HUES48 (cell line): ENCODE results near the gene KNSTRN.

Experiments
- H3K27ac ChIP-seq: one replicate; pipeline ENCODE4 v1.7.0; 2013; ENCODE audit warnings: low read depth, low read length, inconsistent platforms
- H3K27me3 ChIP-seq: 2 replicates; pipeline ENCODE4 v1.6.1; 2013; ENCODE audit warnings: mild to moderate bottlenecking, low read length; ENCODE audit not compliant: control insufficient read depth, insufficient read depth
- H3K36me3 ChIP-seq: 2 replicates; pipeline ENCODE4 v1.6.1; 2013; ENCODE audit warnings: low read length; ENCODE audit not compliant: control insufficient read depth, insufficient read depth
- H3K4me1 ChIP-seq: 2 replicates; pipeline ENCODE4 v1.6.1; 2013; ENCODE audit warnings: mild to moderate bottlenecking, low read length; ENCODE audit not compliant: control insufficient read depth, insufficient read depth
- H3K4me3 ChIP-seq: 2 replicates; pipeline ENCODE4 v1.5.1; 2013; ENCODE audit warnings: mild to moderate bottlenecking, low read depth, low read length
- H3K9ac ChIP-seq: 2 replicates; pipeline ENCODE4 v1.6.1; 2013; ENCODE audit warnings: mild to moderate bottlenecking, low read depth, low read length, moderate library complexity
- H3K9me3 ChIP-seq: 2 replicates; pipeline ENCODE4 v1.6.1; 2013; ENCODE audit warnings: low read length; ENCODE audit not compliant: control insufficient read depth, insufficient read depth

Gene KNSTRN

DNA sequence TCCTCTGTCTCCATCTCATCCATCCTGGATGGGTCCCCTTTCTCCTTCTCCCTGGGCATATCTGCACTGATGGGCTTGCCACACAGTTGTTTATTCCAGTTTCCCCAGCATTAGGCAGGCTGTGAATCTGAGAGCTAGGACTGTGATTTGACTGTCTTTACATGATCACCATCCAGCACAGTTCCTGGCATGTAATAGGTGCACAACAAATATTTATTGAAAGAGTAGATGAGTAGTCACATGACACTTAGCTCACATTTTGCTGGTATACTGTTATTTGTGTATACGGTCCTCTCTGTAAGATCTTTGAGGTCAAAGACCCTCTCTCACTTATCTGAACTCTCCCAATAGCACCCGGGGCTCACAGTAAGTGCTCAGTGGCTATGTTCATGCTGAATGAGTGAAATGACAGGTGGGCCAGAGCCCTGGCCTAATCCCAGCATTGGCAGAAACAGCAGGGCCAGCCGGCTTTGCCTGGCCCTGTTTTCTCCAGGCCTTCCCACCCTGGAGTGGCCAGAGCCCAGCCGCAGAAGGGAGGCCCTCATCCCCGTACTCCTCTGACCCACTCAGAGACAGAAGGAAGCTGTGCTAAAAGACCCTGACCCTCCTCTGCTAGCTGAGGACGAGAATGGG, 42.1 kb downstream of the KNSTRN start:
- peaks cover 14% of the 10 kb centered on the region for H3K4me1 ChIP-seq
- H3K27me3 ChIP-seq, result peaks cover 8% of the 10 kb centered on the region; the same call in 1 of the 2 replicates
- no peak overlapping the region for H3K4me3 ChIP-seq
- no peak overlapping the region for H3K27ac ChIP-seq
- H3K36me3 ChIP-seq, result no peaks in the 10 kb centered on the region
- H3K9ac ChIP-seq, result no peak overlapping the region
- H3K9me3 ChIP-seq, result no peaks in the 10 kb centered on the region

DNA sequence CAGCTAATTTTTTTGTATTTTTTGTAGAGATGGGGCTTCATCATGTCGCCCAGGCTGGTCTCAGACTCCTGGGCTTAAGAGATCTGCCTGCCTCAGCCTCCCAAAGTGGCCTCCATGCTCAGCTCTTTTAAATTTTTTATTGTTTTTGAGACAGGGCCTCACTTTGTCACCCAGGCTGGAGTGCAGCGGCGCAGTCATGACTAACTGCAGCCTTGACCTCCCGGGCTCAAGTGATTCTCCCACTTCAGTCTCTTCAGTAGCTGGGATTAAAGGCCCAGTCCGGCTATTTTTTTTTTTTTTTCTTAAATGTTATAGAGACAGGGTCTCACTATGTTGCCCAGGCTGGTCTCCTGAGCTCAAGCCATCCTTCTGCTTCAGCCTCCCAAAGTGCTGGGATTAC, 43.2 kb downstream of the KNSTRN start:
- no peaks in the 10 kb centered on the region for H3K36me3 ChIP-seq
- no peak overlapping the region for H3K4me3 ChIP-seq
- H3K9me3 ChIP-seq, result no peaks in the 10 kb centered on the region
- peaks cover 24% of the 10 kb centered on the region for H3K4me1 ChIP-seq
- no peak overlapping the region for H3K9ac ChIP-seq
- peaks cover 8% of the 10 kb centered on the region for H3K27me3 ChIP-seq
- no peak overlapping the region for H3K27ac ChIP-seq

DNA sequence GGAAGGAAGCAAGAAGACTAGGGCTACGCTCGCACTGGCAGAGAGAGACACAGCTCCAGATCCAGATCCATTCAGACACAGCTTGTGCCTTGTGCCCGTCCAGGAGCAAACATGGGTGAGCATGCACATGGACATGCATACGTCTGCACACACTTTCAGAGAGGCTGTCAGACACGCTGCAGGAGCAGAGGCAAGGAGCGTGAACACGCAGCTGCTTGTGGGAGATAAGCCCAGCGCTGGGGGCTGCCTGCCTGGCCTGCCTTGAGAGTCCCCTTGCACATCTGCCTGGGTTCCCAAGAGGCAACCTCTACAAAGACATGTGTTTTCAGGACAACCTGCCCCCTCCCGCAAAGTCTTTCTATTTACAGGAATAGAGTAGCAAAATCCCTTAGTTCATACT, 44.7 kb downstream of the KNSTRN start:
- peaks cover 1% of the 10 kb centered on the region; the same call in 1 of the 2 replicates for H3K27me3 ChIP-seq
- no peaks in the 10 kb centered on the region for H3K9me3 ChIP-seq
- no peak overlapping the region for H3K27ac ChIP-seq
- no peaks in the 10 kb centered on the region for H3K36me3 ChIP-seq
- H3K4me1 ChIP-seq, result peaks cover 17% of the 10 kb centered on the region
- H3K9ac ChIP-seq, result no peak overlapping the region
- H3K4me3 ChIP-seq, result no peak overlapping the region

DNA sequence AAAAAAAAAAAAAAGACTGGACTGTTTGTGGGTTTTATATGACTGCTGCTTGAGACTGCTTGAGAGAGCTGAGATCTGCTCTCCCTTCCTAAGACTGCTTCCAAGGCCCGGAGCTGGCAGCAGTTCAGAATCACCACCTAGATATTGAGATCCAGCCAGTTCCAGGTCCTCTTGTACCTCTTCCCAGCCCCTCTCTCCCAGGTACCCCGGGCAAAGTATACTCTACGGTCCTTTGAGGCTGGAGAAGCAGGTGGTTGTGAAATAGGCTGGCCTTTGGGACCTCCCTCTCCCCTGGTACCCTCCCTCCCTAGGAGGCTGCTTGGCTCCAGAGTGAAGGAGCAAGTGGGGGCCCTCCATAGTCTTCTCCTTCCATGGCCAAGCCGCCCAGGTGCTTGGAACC, 45.7 kb downstream of the KNSTRN start:
- H3K27me3 ChIP-seq, result peaks cover 10% of the 10 kb centered on the region
- H3K4me3 ChIP-seq, result no peak overlapping the region
- H3K9ac ChIP-seq, result no peak overlapping the region
- no peaks in the 10 kb centered on the region for H3K36me3 ChIP-seq
- no peaks in the 10 kb centered on the region for H3K9me3 ChIP-seq
- H3K4me1 ChIP-seq, result peaks cover 17% of the 10 kb centered on the region
- H3K27ac ChIP-seq, result no peak overlapping the region

DNA sequence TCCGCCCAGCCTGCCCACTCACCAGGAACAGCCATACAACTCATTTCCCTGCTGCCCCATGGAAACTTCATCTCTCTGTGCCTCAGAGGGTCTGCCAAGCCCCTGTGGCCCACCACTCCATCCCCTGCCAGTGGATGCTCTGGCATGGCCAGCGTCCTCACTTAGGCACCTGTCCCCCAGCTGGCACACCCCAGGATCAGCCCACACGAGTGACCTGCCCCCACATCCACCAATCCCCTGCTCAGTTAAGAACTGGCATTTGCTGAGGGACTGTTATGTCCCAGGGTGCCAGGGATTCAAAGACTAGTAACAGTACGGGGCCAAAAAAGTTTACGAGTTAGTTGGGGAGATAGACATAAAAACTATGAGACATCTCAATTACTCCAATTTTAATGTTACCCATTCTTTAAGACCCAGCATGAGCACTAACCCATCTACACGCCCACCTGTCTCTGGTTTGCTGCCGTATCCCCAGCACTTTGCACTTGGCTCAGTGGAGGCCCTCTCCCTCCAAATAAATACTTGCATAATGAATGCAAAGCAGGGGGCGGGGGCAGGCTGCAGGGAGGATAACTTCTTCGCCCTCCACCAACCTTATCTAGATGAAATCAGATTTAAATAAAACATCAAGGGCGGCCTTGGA, 46.7 kb downstream of the KNSTRN start:
- H3K4me1 ChIP-seq, result peaks cover 17% of the 10 kb centered on the region

DNA sequence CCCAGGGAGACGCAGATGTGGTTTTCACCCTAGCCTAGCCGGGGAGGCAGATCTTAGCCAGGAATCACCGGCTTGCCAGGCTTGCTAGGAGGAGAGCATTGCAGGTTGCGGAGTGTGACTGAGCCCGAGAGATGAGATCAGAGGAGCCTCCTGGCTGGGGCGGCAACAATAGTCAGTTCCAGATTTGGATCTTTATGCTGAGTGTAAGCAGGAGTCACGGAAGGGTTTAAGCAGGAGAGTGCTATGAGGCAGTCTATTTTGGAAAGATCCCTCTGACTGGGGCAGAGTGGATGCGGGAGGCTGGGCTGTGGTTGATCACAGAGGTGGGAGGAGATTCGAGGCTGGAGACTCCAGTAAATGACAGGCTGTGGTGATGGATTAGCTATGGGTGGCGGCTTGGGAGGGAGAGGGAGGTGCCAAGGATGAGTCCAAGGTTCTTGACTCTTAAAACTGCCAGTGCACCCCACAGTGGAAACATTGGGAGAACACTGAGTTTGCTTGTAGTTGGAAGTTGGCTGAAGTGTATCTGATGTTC, 47.8 kb downstream of the KNSTRN start:
- Histone ChIP-seq H3K4me1 (peaks cover 22% of the 10 kb centered on the region), H3K9ac (no peak overlapping the region), H3K27me3 (peaks cover 32% of the 10 kb centered on the region)

More for the DNA sequence above, 46.7 kb downstream of the KNSTRN start:
- Histone ChIP-seq H3K27ac (no peak overlapping the region), H3K4me3 (no peak overlapping the region), H3K9me3 (no peaks in the 10 kb centered on the region), H3K27me3 (peaks cover 20% of the 10 kb centered on the region), H3K9ac (no peak overlapping the region), H3K36me3 (no peaks in the 10 kb centered on the region)

DNA sequence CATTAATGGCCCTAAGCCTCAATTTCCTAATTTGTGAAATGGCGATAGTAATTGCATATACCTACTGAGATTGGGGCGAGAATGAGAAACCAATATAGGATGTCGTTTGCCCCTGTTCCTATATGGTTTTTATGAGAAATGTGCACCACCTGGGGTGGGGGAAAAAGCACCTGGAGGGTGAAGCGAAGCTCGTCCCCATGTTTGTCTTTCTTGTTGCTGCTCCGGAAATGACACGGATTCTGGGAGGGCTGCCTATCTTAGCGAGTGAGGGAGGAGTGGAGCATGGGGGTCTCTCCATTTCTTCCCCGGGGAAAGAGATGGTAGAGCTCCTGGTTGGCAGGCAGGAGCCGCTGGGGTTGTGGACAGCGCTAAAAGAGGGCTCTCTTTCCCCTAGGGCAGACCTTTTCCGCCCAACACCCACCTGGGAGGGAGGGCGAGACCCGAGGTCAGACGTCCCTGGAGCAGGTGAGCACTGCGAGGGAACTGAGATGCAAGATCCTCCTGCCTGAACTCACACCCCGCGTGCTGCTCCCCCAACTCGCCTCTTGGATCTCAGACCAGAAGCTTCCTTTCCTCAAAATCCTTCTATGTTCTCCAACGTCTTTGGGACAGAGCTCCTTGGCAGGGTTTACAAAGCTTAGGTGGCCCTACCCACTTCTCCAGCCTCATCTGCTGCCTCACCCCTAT, 52.6 kb downstream of the KNSTRN start:
- peak overlapping the region; percentile 87; the same call in 1 of the 2 replicates for H3K4me3 ChIP-seq
- H3K36me3 ChIP-seq, result no peaks in the 10 kb centered on the region
- peaks cover 44% of the 10 kb centered on the region for H3K4me1 ChIP-seq
- peaks cover 52% of the 10 kb centered on the region for H3K27me3 ChIP-seq
- H3K9ac ChIP-seq, result no peak overlapping the region
- H3K9me3 ChIP-seq, result no peaks in the 10 kb centered on the region
- H3K27ac ChIP-seq, result no peak overlapping the region

More for the DNA sequence above, 47.8 kb downstream of the KNSTRN start:
- Histone ChIP-seq H3K27ac (no peak overlapping the region), H3K4me3 (no peak overlapping the region), H3K36me3 (no peaks in the 10 kb centered on the region), H3K9me3 (no peaks in the 10 kb centered on the region)

DNA sequence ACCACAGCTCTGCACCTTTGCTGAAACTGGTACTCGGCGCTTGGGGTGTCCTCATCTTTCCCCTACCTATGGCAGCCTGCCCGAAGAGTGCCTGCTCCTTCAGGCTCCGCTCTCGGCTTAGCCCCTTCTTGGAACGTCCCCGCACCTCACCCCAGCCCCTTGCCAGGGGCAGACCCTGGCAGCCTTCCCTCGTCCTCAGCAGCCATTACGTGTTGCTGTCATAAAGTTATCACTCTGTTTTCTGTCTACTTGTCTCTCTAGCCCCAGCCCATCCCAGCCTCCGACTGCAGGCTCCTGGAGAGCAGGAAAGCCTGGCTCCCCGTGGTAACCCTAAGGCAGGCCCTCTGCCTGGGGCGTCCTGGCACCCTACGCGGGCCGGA, 53.2 kb downstream of the KNSTRN start:
- H3K36me3 ChIP-seq, result no peaks in the 10 kb centered on the region
- peaks cover 39% of the 10 kb centered on the region for H3K4me1 ChIP-seq
- no peak overlapping the region for H3K27ac ChIP-seq
- H3K9me3 ChIP-seq, result no peaks in the 10 kb centered on the region
- peak overlapping the region; percentile 87 for H3K4me3 ChIP-seq
- H3K9ac ChIP-seq, result no peak overlapping the region
- H3K27me3 ChIP-seq, result peaks cover 52% of the 10 kb centered on the region

DNA sequence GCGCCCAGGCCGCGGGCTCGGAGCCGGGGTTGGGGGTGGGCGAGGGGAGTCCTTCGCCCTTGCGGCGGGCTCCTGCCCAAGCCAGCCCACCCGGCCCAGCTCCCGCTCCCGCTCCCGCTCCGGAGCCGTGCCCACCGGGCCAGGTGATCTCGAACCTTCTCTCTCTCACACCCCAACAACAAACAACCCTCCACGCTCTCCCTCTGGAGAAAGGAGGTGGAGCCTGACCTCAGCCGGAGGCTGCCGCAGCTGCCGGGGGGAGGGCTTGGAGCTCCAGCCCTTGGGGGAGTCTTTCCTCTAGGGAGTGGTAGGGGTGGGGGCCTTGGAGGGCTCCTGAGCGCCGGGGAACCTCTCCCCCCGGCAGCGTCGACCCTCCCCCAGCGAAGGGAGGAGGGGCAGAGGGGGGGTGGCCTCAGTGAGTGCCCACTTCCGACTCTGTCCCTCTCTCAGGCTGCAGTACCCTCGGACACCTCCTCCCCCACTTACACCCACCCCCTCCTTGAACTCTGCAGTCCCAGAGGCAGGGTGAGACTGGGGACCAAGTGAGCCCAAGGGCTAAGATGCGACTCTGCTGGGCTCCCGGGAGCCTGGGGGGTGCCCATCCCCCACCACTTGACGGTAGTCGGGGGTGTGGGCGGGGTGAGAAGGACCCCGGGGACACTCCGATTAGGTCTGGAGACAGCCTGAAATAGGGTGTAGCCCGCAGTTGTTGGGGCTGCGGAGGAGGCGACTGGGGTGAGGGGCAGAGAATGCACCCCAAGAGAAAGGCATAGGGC, 53.8 kb downstream of the KNSTRN start:
- peaks cover 52% of the 10 kb centered on the region for H3K27me3 ChIP-seq
- no peaks in the 10 kb centered on the region for H3K36me3 ChIP-seq
- H3K9me3 ChIP-seq, result no peaks in the 10 kb centered on the region
- H3K9ac ChIP-seq, result peak overlapping the region; percentile 26
- H3K4me1 ChIP-seq, result peaks cover 39% of the 10 kb centered on the region
- peak overlapping the region; percentile 87 for H3K4me3 ChIP-seq
- no peak overlapping the region for H3K27ac ChIP-seq

DNA sequence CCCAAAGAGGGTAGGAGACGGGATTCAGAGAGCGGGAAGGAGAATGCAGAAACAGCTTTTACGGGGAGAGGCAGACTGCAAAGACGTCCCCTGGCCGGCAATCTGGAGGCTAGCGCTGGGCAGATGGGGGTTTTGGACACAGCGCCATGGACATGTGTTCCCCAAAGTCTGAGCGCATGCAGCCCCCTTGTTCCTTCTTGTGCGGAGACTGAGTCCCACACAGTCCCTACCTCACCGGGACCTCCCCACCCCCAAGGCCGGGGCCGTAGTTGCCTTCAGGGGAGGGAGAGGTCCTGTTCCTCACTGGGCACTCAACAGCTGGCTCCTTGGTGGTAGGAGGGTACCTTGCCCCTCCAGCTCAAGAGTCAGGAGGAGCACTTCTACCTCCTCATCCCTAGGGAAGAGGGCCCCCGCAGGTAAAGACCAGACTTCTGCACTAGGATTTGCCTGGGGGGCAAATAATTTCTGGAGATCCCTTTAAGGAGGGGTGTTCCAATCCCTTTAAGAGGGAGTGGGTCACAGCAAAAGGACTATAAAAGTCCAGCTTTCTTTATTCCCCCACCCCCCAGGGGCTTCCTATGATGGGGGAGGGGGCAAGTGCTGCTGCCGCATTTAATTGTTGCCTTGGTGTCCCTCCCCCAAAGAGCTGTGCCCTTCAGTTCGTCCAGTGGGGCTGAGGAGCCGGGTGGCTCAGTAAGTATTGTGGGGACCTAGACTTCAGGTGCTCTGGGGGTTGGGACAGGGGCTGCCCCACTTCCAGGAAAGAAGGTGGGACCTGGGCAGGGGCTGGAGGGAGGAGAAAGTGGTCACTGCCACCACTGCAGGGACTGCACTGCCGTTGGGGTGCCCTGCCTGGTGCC, 54.6 kb downstream of the KNSTRN start:
- Histone ChIP-seq H3K9me3 (no peaks in the 10 kb centered on the region), H3K4me3 (peak overlapping the region; percentile 87), H3K4me1 (peaks cover 39% of the 10 kb centered on the region), H3K27ac (no peak overlapping the region), H3K9ac (peak overlapping the region; percentile 26; the same call in 1 of the 2 replicates), H3K36me3 (no peaks in the 10 kb centered on the region), H3K27me3 (peaks cover 52% of the 10 kb centered on the region)
